ENCODE data around the gene PFN1.

DNA sequence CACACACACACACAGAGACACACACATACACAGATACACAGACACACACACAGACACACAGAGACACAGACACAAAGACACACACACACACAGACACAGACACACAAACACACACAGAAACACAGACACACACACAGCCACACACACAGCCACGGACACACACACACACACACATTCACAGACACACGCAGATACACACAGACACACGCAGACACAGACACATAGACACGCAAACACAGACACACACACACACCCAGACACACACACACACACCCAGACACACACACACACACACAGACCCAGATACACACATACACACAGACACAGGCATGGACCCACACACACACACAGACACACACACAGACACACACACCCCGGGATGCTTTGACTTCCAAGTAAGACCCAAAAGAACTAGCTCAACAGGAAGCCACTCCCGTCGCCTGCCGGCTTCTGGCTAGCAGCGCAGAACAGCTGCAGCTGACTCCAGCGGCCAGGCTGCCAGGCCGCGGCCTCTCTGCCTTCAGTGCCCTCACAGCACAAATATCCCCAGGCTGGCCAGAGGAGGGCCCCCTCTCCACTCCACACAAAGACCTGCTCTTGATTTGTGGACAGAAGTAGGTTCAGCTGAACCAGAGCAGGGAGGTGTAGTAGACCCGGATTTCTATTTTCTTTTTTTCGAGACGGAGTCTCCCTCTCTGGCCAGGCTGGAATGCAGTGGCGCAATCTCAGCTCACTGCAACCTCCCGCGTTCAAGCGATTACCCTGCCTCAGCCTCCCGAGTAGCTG lies 39.4 kb downstream of the PFN1 start:
- TF ChIP-seq RAD21 (IDR thresholded peaks at IDR 0.05; ENCODE audit: low read depth) (peak; percentile 88), ZBTB7A (IDR thresholded peaks at IDR 0.05; ENCODE audit: low read depth) (no peak)
- TF ChIP-seq, protein P1, sequence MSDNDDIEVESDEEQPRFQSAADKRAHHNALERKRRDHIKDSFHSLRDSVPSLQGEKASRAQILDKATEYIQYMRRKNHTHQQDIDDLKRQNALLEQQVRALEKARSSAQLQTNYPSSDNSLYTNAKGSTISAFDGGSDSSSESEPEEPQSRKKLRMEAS (IDR thresholded peaks at IDR 0.05): no peak
- TF ChIP-seq, protein P2, sequence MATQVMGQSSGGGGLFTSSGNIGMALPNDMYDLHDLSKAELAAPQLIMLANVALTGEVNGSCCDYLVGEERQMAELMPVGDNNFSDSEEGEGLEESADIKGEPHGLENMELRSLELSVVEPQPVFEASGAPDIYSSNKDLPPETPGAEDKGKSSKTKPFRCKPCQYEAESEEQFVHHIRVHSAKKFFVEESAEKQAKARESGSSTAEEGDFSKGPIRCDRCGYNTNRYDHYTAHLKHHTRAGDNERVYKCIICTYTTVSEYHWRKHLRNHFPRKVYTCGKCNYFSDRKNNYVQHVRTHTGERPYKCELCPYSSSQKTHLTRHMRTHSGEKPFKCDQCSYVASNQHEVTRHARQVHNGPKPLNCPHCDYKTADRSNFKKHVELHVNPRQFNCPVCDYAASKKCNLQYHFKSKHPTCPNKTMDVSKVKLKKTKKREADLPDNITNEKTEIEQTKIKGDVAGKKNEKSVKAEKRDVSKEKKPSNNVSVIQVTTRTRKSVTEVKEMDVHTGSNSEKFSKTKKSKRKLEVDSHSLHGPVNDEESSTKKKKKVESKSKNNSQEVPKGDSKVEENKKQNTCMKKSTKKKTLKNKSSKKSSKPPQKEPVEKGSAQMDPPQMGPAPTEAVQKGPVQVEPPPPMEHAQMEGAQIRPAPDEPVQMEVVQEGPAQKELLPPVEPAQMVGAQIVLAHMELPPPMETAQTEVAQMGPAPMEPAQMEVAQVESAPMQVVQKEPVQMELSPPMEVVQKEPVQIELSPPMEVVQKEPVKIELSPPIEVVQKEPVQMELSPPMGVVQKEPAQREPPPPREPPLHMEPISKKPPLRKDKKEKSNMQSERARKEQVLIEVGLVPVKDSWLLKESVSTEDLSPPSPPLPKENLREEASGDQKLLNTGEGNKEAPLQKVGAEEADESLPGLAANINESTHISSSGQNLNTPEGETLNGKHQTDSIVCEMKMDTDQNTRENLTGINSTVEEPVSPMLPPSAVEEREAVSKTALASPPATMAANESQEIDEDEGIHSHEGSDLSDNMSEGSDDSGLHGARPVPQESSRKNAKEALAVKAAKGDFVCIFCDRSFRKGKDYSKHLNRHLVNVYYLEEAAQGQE (IDR thresholded peaks at IDR 0.05; ENCODE audit: low read depth): no peak

All from Ishikawa (cell line).